GM12878 (cell line): Measurements from ENCODE around the gene LTN1. TPM values are rescaled to one million over a fixed set of nuclear protein-coding genes. Genes with fewer than 3 reads are reported as not detected.

Experiments
- ATAC-seq: fragments of 200-7000 bp; cut with Tn5 transposase; 3 replicates; pipeline ENCODE4 v1.9.1; 2020; ENCODE audit warnings: mild to moderate bottlenecking, moderate library complexity
- BruUV-seq: library from RNA; stranded (reverse); fragments of 400-500 nt; replicated peaks from 2 replicates; lab custom pipeline; 2021; lab: Mats Ljungman, UMichigan
- CTCF ChIA-PET: fragments of 300-600 bp; sonication (Branson Sonifier 250); formaldehyde crosslinking; extraction: SDS; loops from one replicate; lab custom pipeline; 2021; ENCODE audit warnings: inconsistent platforms; lab: Yijun Ruan, JAX
- POLR2A ChIA-PET: fragments of 350-600 bp; formaldehyde crosslinking; extraction: SDS; loops from one replicate; lab custom pipeline; 2021; ENCODE audit warnings: inconsistent platforms; lab: Charles Lee
- RAD21 ChIA-PET: fragments of 300-600 bp; sonication (Branson Sonifier 250); formaldehyde crosslinking; loops from one replicate; lab custom pipeline; 2023; ENCODE audit warnings: antibody characterized with exemption; ENCODE audit not compliant: unreplicated experiment; lab: Charles Lee
- SMC1A ChIA-PET: fragments of 300-600 bp; sonication (Branson Sonifier 250); formaldehyde crosslinking; loops from one replicate; lab custom pipeline; 2023; ENCODE audit not compliant: unreplicated experiment, uncharacterized antibody; lab: Charles Lee
- DNase-seq: peaks from one replicate; pipeline ENCODE4 v3.0.0-alpha.2; 2011; ENCODE audit warnings: low read depth, low spot score
- FAIRE-seq: peaks from 3 replicates; lab custom pipeline; 2011; peaks lifted over from hg19 to GRCh38; lab: Jason Lieb, UNC
- H2AFZ ChIP-seq: 2 replicates; pipeline ENCODE4 v1.6.0; 2011; ENCODE audit warnings: low read depth, low read length, control low read depth; ENCODE audit not compliant: control insufficient read depth
- H3K27ac ChIP-seq: 2 replicates; pipeline ENCODE4 v1.5.1; 2011; ENCODE audit warnings: control low read depth; ENCODE audit not compliant: control insufficient read depth, insufficient read depth
- H3K27me3 ChIP-seq, 2 experiments: replicated peaks in 1 of 2; 2 replicates each; pipeline versions ENCODE4 v1.6.0 to v1.6.1; 2011; ENCODE audit warnings: low read length in 1 of 2; ENCODE audit not compliant: control insufficient read depth in 2 of 2, insufficient read depth in 2 of 2
- H3K36me3 ChIP-seq, 2 experiments: 2 replicates each; pipeline ENCODE4 v1.5.1; 2011; ENCODE audit warnings: low read length in 1 of 2; ENCODE audit not compliant: control insufficient read depth in 2 of 2, insufficient read depth in 2 of 2
- H3K4me1 ChIP-seq: 2 replicates; pipeline ENCODE4 v1.6.1; 2011; ENCODE audit warnings: mild to moderate bottlenecking, low read length, moderate library complexity, mixed read lengths; ENCODE audit not compliant: control insufficient read depth, insufficient read depth
- H3K4me2 ChIP-seq: 2 replicates; pipeline ENCODE4 v1.6.0; 2011; ENCODE audit warnings: control low read depth; ENCODE audit not compliant: control insufficient read depth, insufficient read depth
- H3K4me3 ChIP-seq: fragments of 200-600 bp; sonication (generic); 2 replicates; pipeline ENCODE4 v1.5.1; 2016
- H3K79me2 ChIP-seq: 2 replicates; pipeline ENCODE4 v1.6.0; 2011; ENCODE audit warnings: low read length; ENCODE audit not compliant: control insufficient read depth, insufficient read depth
- H3K9ac ChIP-seq: 2 replicates; pipeline ENCODE4 v1.8.0; 2011; ENCODE audit warnings: low read length, control low read depth, mixed read lengths; ENCODE audit not compliant: control insufficient read depth, insufficient read depth
- H3K9me3 ChIP-seq: replicated peaks from 3 replicates; pipeline ENCODE4 v1.5.1; 2011; ENCODE audit warnings: mild to moderate bottlenecking, low read length; ENCODE audit not compliant: control insufficient read depth, insufficient read depth
- H4K20me1 ChIP-seq: 2 replicates; pipeline ENCODE4 v1.6.0; 2011; ENCODE audit not compliant: control insufficient read depth, insufficient read depth
- BACH1 ChIP-seq: fragments of 450-650 bp; IDR thresholded peaks from 2 replicates; pipeline ENCODE4 v1.6.1; 2017; ENCODE audit warnings: mild to moderate bottlenecking, borderline replicate concordance
- DPF2 ChIP-seq: fragments of 450-650 bp; IDR thresholded peaks from 2 replicates; pipeline ENCODE4 v1.6.1; 2017; ENCODE audit warnings: mild to moderate bottlenecking
- ETV6 ChIP-seq, 2 experiments: fragments of 450-650 bp in 1 of 2; IDR thresholded peaks in 1 of 2; conservative IDR thresholded peaks in 1 of 2; 2 replicates each; pipeline ENCODE4 v1.6.1; 2014; ENCODE audit warnings: antibody characterized with exemption in 1 of 2, borderline replicate concordance in 1 of 2, low read depth in 1 of 2, mild to moderate bottlenecking in 1 of 2, moderate library complexity in 1 of 2
- HDAC2 ChIP-seq: fragments of 200-600 bp; sonication (generic); IDR thresholded peaks from 2 replicates; pipeline ENCODE4 v1.6.1; 2017
- IKZF2 ChIP-seq, 2 experiments: fragments of 450-650 bp; IDR thresholded peaks; 2 replicates each; pipeline ENCODE4 v1.6.1; 2017; ENCODE audit warnings: mild to moderate bottlenecking in 2 of 2, moderate library complexity in 2 of 2
- TCF7 ChIP-seq: IDR thresholded peaks from 2 replicates; pipeline ENCODE4 v1.6.1; 2014; ENCODE audit warnings: antibody characterized with exemption, borderline replicate concordance
- ZNF24 ChIP-seq: fragments of 450-650 bp; IDR thresholded peaks from 2 replicates; pipeline ENCODE4 v1.6.1; 2017; ENCODE audit warnings: antibody characterized with exemption, mild to moderate bottlenecking
- ZZZ3 ChIP-seq: IDR thresholded peaks from 2 replicates; pipeline ENCODE4 v1.6.1; 2011; ENCODE audit warnings: low read depth; ENCODE audit not compliant: control insufficient read depth, insufficient read length
- WGBS: methylation state at CpG from one replicate; pipeline ENCODE4 v1.1.6; 2016; ENCODE audit warnings: low lambda C conversion rate; ENCODE audit not compliant: insufficient replicate concordance, insufficient coverage; ENCODE audit errors: missing lambda C conversion rate; 5-methylcytosine and 5-hydroxymethylcytosine counted together
- in situ Hi-C: fragments of 300-500 bp; cut with MboI; formaldehyde crosslinking; loops from 9 replicates; pipeline ENCODE4 v1.14.3; 2018; ENCODE audit warnings: mixed read lengths
- intact Hi-C: fragments of 100-400 bp; cut with micrococcal nuclease; formaldehyde crosslinking; loops from one replicate; pipeline ENCODE4 v1.14.2; 2022; ENCODE audit not compliant: unreplicated experiment
- polyA plus RNA-seq, 11 experiments: library from polyadenylated mRNA; depleted of rRNA in 4 of 11; unstranded in 6 of 11; stranded (reverse) in 5 of 11; fragments of >200 nt; fragmentation: Nextera tagmentation in 4 of 11; fragmentation: Illumina TruSeq in 1 of 11; extraction: Ambion mirVana in 4 of 11; extraction: Trizol in 1 of 11; gene quantifications; 1 replicate in 1 of 11; 2 replicates in 10 of 11; pipeline versions ENCODE4 v1.2.1 to v1.2.3, GENCODE V29; 2011 to 2016; ENCODE audit warnings: inconsistent platforms in 2 of 11, missing spikeins in 2 of 11, low read depth in 1 of 11
- total RNA-seq, 4 experiments: library from RNA; depleted of rRNA in 3 of 4; stranded (reverse); fragments of >200 nt in 3 of 4; fragmentation: Illumina TruSeq in 1 of 4; extraction: Trizol in 1 of 4; gene quantifications; 2 replicates each; pipeline versions ENCODE4 v1.2.1 to v1.2.3, GENCODE V29; 2013 to 2021
- TF ChIP-seq, protein P1 (sequence below): fragments of 450-650 bp; IDR thresholded peaks from 2 replicates; pipeline ENCODE4 v1.6.1; 2016; ENCODE audit warnings: mild to moderate bottlenecking

Gene LTN1
- total and polyA plus RNA-seq, 10 of the 15 experiments (the other 5 are each of a cell fraction or from before 2014, with no cell fraction given): 3.5 to 17.3 (median 12.3) TPM

DNA sequence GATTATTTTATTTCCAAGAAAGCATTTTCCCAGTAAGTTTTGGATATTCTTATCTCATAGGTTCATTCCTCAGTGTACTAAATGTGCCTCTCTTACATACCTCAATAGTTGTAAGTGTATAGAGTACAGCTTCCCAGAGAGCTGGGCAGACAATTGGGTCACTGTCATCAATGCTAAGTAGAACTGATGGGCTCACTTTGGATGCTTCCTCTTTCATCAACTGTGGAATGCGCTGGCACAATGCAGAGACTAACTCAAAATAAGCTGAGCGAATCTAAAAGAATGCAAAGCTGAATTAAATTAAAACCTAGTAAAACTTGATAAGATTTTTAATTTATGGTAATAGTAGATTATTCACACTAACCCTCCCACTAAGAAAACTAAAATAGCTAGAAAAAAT is 21.5 kb downstream of the LTN1 start:
- FAIRE-seq (no peak), ATAC-seq (no peak), DNase-seq (no peak)
- Histone ChIP-seq H3K4me1 (no peaks in the 10 kb centered on the region), H3K27me3 (no peaks in the 10 kb centered on the region), H3K79me2 (no peaks in the 10 kb centered on the region), H3K9ac (no peak overlapping the region), H3K36me3 (peaks cover 4 to 26% of the 10 kb centered on the region in 2 experiments), H3K4me3 (no peak overlapping the region), H3K4me2 (no peak overlapping the region), H4K20me1 (no peaks in the 10 kb centered on the region), H3K27ac (no peak overlapping the region), H3K9me3 (no peaks in the 10 kb centered on the region; the same call in 2 of the 3 replicates), H2AFZ (no peak overlapping the region)
- SMC1A ChIA-PET: interaction anchor here (1.3 kb wide), 1 partner anchor 15 kb away, joined by 3 read pairs; no protein-coding TSS in a partner anchor
- CTCF ChIA-PET: interaction anchor here (1.1 to 1.6 kb wide), 2 partner anchors 10 kb away, joined by 4 read pairs; no protein-coding TSS in a partner anchor
- in situ Hi-C loops: no loop called here
- intact Hi-C loops: no loop called here
- RAD21 ChIA-PET: no interaction called here
- POLR2A ChIA-PET: no interaction called here
- TF ChIP-seq, protein P1, sequence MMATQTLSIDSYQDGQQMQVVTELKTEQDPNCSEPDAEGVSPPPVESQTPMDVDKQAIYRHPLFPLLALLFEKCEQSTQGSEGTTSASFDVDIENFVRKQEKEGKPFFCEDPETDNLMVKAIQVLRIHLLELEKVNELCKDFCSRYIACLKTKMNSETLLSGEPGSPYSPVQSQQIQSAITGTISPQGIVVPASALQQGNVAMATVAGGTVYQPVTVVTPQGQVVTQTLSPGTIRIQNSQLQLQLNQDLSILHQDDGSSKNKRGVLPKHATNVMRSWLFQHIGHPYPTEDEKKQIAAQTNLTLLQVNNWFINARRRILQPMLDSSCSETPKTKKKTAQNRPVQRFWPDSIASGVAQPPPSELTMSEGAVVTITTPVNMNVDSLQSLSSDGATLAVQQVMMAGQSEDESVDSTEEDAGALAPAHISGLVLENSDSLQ: no peak
- TF ChIP-seq HDAC2 (no peak), BACH1 (no peak), ETV6 (conservative IDR thresholded peaks at IDR 0.05 in 1 of 2, IDR thresholded peaks at IDR 0.05 in 1 of 2; ENCODE audit: borderline replicate concordance in 1 of 2, low read depth in 1 of 2) (no peak), ZNF24 (no peak), ZZZ3 (no peak), TCF7 (no peak), IKZF2 (IDR thresholded peaks at IDR 0.05) (no peak), DPF2 (no peak)
- 100% methylated on average over 2 of the region's 2 CpGs for WGBS
- no TSS peak for BruUV-seq
